Stimulated activated CD8-positive, alpha-beta memory T cell treated with anti-CD3 and anti-CD28 coated beads, Interleukin-7, amount 100 ng/mL, for 1 hour (primary cell): ENCODE measurements around the gene GSN.
"Not testable (repeated sequence)": the region's sequence is repeated elsewhere in the genome, so short reads cannot be mapped to it uniquely, and the experiment has no call there.

ENCODE experiments used
- DNase-seq, 2 donors: peaks; one replicate each; pipeline ENCODE4 v3.0.0-alpha.2; 2020; ENCODE audit warnings: low read depth in 2 of 2

The GSN gene

DNA sequence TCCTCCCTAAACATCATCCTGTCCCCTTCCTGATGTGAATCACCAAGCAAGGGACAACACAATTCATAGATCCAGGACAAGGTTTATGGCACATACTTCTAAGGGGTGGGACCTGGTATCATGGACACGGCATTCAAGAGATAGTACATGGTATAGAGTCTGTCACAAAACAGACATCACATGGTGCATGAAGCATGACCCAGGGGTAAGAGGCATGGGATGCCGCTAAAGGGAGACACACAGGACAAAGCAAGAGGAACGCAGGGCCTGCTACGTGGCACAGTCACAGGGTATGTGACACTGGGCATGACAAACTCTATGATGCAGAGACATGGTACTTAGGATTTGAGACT, 20.7 kb downstream of the GSN start:
- no peak for DNase-seq

DNA sequence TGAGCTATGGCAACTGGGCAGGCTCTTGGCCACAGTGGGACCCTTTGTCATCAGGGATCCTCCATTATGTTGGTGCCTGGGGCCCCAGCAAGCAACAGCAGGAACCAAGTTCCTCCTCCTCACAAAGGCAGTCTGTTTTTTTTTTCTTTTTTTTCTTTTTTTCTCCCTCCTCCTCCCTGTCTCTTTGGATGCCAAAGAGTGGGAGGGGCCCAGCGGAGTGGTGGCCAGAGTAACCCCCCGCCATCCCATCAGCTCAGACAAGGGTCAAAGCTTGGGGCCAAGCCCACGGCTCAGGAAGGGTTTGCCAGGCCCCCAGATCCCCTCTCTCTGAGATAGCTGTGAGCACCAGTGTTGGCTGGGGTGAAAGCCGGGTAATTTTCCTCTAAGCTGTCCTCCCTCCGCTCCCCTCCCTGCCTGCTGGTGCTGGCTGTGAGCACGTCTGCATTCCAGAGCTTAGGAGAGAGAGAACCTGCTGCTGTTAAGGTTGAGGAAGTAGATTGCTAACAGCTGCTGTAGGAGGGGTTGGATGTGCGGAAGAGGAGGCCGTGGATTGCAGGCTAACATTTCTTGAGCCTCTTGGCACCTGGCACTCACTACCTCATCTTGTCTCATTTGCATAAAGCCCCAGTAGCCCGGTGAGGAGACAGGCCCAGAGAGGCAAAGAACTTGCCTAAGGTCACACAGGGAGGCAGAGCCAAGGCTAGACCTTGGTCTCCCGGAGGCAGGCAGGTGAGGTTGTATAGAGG, 21.2 kb downstream of the GSN start:
- no peak for DNase-seq

DNA sequence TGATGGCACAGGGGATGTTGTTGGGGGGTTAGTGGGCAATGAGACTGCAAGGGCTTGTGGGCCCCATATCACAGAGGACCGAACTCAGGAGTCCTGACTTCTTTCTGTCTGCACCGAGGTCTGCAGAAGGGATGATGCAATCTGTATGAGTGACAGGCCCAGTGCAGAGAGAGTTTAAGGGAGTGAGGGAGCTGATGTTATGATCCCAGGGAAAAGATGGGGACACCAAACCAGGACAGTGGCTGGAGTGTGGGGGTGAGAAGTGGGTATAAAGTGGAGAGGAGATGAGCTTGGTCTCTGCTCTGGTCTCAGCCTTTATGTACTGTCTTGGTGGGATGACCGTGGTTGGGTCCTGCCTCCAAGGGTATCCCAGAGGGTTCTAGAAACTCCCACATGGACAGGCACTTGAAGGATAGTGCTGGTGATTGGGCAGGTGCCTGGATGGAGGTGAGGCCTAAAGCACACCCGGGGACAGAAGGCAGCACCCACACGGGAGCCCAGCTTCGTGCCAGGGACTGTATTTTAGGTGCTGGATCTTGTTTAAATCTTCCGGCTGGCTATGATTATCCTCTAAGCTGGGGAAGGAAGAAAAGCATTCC, 21.9 kb downstream of the GSN start:
- no peak for DNase-seq

DNA sequence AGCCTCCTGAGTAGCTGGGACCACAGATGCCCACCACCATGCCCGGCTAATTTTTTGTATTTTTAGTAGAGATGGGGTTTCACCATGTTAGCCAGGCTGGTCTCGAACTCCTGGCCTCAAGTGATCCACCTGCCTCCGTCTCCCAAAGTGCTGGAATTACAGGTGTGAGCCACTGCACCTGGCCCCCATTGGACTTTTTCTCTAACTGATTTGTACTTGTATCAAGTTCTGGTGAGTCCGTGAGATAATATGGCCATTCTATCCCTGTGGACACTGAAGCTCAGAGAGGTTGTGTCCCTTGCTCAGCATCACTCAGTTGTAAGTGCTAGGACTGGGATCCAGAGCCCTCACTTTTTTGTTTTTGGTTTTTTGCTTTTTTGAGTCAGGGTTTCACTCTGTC, 23.6 kb downstream of the GSN start:
- not testable (repeated sequence) for DNase-seq

DNA sequence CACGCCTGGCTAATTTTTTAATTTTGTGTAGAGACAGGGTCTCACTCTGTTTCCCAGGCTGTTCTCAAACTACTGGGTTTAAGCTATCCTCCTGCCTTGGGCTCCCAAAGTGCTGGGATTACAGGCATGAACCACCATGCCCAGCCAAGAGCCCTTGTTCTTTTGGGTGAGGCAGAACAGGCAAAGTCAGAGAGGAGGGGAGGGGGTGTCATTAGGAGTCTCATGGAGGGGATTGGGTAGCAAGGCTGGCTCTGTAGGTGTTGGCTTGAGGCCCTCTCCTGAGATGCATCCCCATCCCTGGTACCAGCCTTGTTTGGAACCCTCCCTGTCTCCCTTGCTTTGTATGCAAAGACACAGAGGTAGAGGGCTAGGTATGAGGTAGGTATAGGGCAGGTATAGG, 24.1 kb downstream of the GSN start:
- DNase-seq, result no peak

DNA sequence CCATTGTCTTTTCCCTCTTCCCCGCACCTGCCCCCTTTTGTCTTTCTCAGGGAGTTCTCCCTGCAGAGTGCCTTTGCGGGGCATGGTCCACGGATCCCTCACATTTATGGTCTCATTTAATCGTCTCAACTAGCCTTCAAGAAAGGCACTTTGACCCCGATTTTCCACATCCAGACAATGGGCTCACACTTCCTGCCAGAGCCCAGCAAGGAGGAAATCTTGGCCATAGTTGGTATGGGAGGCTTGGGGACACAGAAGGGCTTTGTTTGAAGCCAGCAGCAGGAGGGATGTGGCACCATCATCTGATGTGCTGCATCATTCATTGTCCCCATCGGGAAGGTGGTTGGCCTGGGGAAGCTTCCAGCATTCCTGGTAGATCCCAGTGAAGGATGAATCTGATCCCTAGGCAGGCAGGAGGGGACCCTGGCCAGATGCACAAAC, 24.9 kb downstream of the GSN start:
- no peak for DNase-seq

DNA sequence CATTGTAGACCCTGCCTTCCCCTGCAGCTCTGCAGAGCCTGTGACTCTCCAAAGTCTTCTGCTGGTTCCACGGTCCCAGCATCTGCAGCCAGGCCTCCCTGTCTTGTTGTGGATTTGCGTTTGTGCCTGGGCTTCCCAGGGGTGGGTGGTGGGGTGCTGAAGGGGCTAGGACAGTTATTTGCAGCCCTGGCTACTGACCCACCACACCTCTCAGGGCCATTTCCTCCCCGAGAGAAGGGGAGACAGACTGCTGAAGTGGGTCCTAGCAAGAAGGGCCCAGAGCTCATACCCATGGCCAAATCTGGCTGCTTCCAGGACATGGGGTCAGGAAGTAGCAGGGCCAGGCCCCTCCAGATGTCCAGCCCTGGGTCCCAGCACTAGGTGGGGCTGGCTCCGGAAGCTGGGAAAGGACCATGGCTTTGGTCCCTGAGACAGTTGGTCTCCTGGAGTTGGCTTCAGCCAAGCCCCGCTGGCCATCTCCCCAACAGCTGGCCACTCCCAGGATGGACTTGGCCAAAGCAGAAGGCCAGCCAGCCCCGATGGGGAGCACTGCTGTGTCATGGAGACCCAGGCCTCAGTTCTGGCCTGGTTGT, 26.3 kb downstream of the GSN start:
- DNase-seq, result no peak

DNA sequence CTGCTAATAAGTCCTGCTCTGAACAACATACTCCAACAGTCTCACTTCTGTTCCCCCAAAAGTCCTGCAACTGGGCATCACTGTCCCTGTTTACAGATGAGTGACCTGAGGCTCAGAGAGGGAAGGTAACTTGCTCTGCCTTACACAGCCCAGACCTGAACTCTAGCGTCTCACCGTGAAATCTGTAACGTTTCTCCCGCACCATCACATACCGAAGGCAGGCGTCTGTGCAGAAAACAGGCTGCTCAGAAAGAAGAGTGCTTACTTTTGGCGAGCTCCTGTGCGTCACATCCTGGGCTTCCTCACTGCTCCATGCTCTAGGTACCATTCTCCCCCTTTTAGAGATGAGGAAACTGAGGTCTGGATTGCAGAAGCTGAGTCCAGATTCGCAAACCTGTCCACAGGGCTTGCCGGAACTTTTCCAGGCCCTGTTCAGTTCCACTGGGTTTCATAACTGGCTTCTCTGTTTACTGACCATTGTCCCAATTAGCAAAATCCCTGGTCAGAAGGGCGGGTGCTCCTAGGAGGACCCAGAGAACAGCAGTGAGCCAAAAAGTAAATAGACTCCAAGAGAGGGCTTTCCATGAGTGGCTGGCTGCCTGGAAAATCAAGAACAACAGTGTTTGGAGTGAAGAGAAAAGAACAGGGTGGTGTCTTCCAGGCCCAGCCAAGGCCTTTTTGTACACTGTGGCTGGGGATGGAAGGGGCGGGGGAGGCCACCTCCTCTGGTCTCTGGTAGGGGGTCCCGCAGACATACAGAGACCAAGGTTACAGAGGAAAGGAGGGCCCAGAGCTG, 27.1 kb downstream of the GSN start:
- DNase-seq, result no peak

DNA sequence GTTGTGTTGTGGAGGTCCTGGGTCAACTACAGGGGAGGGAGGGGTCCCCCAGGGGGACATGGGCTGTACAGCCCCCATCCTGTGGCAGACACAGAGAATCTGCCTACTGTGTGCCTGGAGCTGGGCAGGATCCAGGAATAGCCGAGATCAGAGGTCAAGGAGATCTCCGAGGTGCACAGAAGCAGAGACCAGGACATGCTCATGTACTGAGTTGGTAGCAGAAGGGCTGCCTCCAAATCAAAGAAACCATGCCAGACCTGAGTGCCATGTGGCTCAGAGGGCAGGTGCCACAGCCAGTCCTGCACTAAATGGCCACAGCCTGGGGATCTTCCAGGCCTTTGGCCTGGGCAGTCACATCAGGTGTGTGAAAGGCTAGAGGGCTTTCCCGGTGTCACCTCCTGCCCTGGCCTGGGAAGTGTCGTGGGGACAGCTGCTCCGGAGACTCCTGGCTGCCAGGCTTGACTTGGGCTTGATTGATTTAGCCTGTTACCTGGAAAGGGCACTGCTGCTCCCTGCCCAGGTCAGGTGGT, 27.8 kb downstream of the GSN start:
- no peak for DNase-seq

DNA sequence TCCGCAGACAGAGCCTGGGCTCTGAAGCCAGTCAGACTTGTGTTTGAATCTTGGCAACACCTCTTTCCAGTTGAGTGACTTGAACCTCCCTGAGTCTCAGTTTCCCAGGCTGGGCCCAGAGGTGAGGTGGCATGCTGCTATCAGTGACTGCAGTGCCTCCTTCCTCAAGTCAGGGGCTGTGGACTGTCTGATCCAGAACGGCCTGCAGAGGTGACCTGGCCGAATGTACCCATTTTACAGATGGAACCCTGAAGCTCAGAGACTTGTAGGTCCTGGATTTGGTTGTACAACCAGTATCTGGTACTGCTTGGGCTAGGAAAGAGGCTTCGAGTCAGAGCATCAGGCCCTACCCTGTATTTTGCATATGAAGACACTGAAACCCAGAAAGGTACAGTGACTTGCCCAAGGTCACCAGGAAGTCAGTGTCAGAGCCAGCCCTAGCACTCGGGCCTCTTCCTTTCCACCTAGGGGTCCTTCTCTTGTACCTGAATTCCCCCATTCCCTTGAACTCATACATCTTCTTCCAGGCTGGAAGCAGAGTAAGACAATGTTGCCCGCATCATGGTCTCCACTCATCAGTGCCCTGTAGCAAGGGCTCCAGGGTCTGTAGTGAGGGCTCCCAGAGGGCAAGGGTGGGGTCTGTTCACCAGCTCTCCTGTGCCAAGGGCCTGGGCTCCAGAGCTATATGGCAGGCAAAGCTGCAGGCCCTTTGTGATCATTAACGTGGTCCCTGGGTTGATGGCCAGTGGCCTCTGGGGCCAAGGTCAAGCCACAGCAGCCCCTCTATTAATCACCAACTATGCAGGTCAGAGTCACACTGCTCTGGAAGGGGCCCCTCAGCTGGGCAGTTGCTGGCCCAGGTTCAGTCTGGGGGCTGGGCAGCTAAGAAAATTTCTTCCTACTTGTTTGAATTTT, 28.5 kb downstream of the GSN start:
- DNase-seq, result no peak

DNA sequence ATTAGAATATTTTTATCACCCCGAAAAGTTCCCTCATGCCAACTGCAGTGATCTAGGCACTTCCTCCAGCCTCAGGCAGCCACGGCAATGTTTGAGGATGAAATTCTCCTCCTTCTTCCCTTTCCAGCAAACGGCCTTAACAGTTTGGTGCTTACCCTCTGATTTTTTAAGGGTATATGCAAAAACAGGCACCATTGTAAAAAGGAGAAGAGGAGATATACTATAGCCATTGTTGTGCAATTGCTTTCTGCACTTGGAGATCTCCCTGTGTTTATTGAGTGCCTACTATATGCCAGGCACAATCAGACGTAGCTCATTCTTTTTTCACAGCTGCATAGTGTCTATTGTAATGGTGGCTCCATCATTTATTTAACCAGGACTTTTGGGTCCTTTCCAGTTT, 29.4 kb downstream of the GSN start:
- no peak for DNase-seq

DNA sequence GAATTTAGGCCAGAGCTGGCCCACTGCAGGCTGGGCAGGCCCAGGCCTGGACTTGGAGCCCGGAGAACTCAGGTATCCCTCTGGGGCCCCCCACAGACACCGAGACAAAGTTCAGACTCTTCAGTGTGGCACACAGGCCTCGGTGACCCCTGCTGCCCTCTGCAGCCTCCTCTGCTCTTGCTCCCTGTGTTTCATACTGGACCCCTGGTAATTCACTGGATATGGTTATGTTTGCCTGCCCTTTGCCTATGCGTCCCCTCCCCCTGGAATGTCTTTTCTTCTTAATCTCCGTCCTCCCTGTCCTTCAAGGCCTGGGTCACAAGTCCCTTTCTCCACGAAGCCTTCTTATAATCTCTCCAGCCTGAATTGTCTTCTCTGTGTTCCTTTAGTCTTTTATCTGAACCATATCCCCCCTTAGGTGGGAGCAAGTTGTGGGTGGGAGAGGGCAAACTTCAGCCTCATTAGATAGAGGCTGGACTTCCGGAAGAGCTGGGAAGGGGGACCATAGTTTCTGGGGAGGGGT, 30.1 kb downstream of the GSN start:
- DNase-seq, result no peak

DNA sequence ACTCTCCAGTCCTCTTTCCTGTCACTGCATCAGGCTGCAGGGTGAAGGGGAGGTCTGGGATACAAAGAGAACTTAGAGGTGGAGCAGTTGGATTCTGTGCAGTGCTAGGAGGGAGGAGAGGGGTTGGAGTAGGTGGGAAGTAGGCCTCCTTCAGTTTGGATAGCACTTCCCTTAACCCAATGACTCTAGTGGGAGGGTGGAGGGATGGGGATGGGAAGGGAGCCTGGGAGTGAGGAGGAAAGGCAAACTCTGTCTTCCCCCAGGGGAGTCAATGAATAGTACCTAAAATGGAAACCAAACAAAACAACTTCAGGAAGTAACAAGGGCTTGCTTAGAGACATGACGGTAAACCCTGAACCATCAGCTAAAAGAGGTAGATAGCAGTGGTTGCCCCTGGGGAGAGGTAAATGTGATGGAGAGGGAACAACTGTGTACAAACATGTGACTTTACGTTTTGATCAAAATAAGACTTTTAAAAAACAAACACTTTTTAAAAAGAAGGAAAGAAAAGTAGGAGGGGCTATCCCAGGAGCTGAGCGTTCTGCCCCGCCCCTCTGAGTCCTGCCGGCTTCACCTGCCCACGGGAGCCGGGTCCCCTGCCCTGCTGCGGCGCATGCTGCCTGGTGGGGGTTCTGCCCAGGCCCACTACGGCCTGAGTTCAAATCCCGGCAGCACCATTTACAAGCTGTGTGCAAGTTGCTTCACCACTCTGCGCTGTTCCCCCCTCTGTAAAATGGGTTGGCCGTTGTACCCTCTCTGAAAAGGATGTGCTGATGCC, 30.9 kb downstream of the GSN start:
- no peak for DNase-seq

DNA sequence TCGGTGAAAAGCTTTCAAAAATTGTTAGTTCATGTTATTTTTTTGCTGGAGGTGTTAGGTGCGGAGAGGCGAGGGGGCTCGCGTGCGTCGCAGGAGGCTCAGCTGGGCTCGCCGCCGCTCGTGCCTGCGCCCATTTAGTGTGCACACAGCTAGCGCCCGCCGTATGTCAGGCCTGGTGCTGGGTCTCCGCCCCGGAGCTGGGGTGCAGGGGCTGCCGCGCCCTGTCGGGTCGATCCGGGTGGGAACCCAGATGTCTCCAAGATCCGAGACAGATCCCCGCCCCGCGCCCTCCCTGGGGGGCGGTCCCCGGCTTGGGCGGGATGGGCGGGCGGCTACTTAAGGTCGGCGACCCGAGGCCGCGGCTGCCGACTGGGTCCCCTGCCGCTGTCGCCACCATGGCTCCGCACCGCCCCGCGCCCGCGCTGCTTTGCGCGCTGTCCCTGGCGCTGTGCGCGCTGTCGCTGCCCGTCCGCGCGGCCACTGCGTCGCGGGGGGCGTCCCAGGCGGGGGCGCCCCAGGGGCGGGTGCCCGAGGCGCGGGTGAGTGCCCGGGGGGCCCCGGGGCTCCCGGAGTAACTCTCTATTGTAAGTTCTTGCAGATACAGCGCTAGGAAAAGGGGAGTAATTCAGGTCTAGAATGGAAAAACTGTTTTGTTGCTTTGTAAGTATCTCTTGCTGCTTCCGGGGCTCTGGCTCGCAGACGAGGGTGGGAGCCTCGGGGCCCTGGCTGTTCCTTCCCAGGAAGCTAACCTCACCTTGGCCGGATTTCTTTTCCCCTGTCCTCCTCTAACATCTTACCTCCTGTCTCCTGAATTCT, 31.7 kb downstream of the GSN start:
- DNase-seq, result no peak

DNA sequence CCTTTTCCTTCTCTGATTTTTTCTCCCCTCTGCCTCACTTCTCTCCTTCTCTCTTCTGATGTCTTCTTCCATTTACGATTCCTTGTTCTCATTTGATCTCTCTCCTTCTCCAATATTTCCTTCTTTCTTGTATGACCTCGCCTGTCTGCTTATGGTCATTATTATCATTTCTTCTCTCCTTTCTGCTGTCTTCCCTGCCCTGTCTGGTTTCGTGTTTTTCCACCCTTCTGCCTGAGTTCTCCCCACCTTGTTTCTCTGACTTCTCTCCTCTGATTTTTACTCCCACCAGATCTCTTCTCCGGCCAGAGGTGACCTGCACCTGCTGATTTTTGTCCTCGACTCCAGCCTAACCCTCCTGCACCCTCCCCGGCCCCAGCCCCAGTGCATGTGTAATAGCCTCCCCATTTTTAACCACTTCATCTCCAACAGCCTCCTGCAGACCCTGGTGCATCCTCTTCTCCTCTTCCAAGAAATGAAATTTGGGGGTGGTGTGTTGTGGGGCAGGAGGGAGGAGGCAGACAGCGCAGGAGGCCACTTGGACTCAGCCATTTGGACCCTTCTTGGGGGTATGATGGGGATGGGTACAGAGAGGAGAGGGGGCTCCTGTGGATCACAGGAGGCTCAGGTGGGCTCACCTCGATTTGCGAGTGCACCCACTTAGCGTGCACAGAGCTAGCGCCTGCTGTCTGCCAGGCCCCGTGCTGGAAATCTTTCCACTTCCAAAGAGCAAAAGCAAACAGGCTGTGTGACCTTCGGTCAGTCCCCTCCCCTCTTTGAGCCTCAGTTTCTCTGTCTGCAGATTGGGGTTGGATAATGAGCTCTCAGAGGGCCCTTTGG, 32.5 kb downstream of the GSN start:
- DNase-seq, result no peak

DNA sequence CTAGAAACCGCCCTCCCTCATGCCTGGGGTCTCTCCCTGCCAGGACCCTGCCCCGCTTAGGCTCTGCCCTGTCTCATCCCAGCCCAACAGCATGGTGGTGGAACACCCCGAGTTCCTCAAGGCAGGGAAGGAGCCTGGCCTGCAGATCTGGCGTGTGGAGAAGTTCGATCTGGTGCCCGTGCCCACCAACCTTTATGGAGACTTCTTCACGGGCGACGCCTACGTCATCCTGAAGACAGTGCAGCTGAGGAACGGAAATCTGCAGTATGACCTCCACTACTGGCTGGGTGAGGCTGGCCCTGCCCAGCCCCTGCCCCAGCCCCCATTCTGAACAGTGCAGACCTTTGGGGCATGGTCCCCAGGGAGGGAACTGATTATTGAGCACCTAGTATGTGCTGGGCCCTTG, 33.9 kb downstream of the GSN start:
- no peak for DNase-seq

DNA sequence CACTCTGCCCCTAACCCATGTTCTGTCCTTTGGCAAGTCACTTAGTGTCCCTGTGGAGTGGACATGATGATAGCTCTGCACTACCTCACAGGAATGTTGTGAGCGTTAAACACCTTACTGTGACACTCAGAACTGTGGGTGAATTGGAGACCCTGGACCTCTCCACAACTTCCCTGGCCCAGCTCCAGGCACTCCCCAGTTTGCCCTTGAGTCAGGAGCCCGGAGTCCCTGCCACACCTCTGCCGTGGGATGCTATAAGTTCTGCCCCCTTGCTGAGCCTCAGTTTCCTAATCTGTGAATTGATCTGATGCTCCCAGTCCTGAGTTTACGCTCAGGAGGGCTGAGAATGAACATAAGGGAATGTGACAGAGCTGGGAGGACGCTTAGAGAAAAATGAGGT, 34.4 kb downstream of the GSN start:
- no peak for DNase-seq

DNA sequence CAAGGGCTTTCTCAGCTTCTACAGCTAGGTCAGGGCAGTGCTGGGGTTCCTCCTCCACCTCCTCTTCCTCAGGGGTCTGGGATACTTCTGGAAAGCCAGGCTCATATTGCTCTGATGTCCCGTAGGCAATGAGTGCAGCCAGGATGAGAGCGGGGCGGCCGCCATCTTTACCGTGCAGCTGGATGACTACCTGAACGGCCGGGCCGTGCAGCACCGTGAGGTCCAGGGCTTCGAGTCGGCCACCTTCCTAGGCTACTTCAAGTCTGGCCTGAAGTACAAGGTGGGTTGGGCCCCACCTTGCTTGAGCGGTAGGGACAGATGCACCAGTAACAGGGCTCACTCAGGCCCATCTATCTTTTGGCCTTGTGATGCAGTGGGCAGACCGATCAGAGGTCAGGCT, 34.8 kb downstream of the GSN start:
- DNase-seq, result no peak
